GM18951 (cell line): ENCODE measurements around the gene C4BPA.

Experiments used
- POLR2A ChIP-seq: IDR thresholded peaks from 4 replicates; pipeline ENCODE4 v1.6.1; 2011; ENCODE audit warnings: mild to moderate bottlenecking; ENCODE audit not compliant: insufficient read length, insufficient read depth; ENCODE audit errors: extremely low read depth
- in situ Hi-C: fragments of 300-500 bp; cut with MboI; formaldehyde crosslinking; loops from one replicate; pipeline ENCODE4 v1.12.0; 2022; ENCODE audit warnings: low sequenced_read_pairs, mixed read lengths, inconsistent platforms; ENCODE audit not compliant: unreplicated experiment

C4BPA gene

DNA sequence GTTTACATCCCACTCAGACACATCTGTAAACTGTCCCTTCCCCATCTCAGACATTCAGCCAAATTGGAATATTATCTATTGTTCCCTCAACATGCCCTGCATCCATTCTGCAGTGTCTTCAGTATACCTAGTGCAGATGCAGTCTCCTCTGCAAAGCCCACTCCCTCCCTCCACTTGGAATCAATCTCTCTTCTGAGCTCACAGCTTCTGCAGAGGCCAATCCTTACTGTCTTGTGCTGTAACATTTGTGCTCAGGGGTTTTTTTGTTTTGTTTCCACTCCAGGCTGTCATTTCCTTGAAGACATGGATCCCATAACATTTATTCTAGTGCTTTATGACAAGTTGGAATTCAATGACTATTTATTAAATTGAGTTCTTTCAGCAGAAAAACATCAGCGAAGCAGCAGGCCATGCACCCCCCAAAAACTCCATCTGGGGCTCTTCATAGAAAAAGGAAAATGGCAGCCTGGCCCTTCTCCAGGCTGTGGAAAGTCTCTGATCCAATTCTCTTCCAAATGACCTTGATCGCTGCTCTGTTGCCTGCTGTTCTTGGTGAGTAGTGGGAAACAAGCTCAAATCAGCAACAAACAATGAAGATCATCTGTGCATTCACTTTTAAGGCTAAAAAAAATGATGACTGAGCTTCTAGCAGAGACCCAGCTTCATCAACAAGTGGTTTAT, 8.7 kb downstream of the C4BPA start:
- in situ Hi-C loops = no loop called here

GRCh38 chr1:207115269-207115668, 11.2 kb downstream of the C4BPA start:
- no peak for TF ChIP-seq POLR2A
- in situ Hi-C loops = no loop called here

More for the DNA sequence above, 8.7 kb downstream of the C4BPA start:
- TF ChIP-seq POLR2A = no peak

GRCh38 chr1:207124389-207124788, 20.4 kb downstream of the C4BPA start:
- in situ Hi-C loops = no loop called here
- TF ChIP-seq POLR2A = no peak

GRCh38 chr1:207128336-207128921, 24.4 kb downstream of the C4BPA start:
- in situ Hi-C loops = no loop called here
- no peak for TF ChIP-seq POLR2A

DNA sequence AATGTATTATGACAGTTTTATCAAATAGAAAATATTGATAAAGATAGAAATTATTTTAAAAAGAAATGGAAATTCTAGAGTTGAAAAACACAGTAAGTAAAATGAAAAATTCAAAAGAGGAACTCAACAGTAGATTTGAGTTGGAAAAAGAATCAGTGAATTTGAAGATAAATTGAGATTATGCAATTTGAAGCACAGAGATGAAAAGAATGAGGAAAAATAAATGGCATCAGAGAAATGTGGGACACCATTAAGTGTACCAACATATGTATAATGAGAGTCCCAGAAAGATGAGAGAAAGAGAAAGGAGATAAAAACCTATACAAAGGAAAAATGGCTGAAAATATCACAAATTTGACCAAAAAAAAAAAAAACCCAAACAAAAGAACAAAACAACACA, 25.0 kb downstream of the C4BPA start:
- TF ChIP-seq POLR2A = no peak

GRCh38 chr1:207130252-207131036, 26.4 kb downstream of the C4BPA start:
- TF ChIP-seq POLR2A = no peak
- in situ Hi-C loops = no loop called here

More for the DNA sequence above, 25.0 kb downstream of the C4BPA start:
- in situ Hi-C loops = no loop called here

GRCh38 chr1:207131163-207131562, 27.1 kb downstream of the C4BPA start:
- no peak for TF ChIP-seq POLR2A
- in situ Hi-C loops = no loop called here

GRCh38 chr1:207134581-207134980, 30.5 kb downstream of the C4BPA start:
- in situ Hi-C loops = no loop called here
- no peak for TF ChIP-seq POLR2A

- in situ Hi-C loops = no loop called here
- TF ChIP-seq POLR2A = no peak
These were observed 35.6 kb downstream of the C4BPA start for GRCh38 chr1:207139616-207140015.

DNA sequence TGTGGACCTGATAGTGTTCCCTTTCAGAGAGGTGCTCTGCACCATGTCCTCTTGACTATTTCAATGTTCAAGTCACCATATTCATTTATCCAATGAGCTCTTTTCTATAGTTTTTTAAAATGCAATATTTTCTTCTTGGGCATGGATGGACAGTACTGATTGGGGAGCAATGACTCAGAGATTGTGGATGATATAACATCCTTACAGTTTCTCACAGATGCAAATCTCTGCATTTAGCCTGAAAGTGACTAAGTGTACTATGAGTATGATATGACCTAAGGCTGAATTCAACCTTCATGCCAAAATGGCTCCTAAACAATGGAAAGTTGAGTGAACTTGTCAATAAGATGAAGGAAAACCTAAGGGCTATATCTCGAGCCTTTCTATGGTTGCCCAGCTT, 36.5 kb downstream of the C4BPA start:
- in situ Hi-C loops = no loop called here
- no peak for TF ChIP-seq POLR2A

DNA sequence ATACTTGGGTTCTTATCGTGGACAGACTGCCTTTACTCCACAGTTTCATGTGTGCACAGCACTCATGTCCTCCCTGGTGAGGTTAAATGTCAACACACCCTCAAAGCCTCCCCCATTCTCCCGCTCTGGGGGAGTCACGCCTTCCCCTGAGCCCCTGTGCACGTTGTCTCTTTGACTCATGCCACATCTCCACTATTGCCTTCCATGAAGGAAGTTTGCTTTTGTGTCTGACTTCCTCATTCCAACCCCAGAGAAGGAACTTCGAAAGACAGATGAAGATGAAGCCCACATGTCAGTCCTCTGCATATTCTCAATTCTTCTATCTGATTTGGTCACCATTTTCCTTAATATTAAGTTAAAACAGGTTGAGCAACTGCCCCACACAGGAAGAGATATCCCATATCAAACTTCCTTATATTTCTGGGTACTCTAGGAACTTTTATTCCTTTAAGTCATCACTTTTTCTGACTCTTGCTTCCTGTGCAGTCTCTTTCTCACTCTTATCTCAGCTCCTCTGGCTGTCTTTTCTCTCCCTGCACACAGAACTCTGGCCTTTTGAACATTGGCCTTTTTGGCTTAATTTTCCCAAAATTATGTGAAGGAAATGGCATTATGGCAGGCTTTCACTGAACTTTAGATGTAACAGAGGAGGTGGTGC, 41.5 kb downstream of the C4BPA start:
- TF ChIP-seq POLR2A = no peak
- in situ Hi-C loops = no loop called here

DNA sequence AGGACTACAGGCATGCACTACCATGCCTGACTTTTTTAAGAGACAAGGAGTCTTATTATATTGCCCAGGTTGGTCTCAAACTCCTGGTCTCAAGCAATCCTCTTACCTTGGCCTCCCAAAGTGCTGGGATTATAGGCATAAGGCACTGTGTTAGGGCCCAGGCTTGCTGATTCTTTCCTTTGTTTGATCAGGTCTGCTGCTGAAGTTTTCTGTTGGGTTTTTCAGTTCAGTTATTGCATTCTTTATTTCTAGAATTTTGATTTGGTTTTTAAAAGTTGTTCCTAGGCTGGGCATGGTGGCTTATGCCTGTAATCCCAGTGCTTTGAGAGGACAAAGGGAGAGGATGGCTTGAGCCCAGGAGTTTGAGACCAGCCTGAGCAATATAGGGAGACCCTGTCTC, 47.9 kb downstream of the C4BPA start:
- in situ Hi-C loops = no loop called here
- TF ChIP-seq POLR2A = no peak

DNA sequence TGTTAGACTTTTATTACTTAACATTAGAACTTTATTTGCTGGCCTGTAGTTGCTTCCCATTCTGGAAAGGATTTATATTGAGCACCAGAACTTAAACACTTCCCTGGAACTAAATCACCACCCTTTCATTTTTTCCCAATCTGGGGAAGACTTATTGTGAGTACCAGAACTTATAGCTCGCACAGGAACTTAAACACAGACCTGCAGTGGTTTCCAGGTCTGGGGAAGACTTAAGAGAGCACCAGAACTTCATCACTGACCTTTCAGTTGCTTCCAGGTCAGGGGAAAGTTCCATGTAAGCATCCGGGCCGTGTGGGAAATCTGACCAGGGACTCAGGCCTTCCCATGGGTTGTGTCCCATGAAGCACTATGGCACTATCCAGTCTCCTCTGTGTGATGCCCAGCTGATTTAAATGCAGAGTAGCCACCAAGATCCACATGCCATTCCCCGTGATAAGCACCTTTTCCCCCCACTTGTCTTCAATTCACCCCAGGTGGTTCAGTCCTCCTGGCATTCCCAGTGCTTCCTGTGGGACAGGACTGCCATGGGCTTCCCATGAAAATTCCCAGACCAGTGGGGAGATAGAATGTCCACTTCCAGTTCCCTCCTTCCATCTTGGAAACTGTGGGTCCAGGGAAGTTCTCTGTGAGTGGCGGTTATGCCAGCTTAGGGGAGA, 48.9 kb downstream of the C4BPA start:
- in situ Hi-C loops = no loop called here
- no peak for TF ChIP-seq POLR2A
